Neural cell (in vitro differentiated cells): ENCODE results near the gene LSMEM2. TPM values are rescaled to one million over a fixed set of nuclear protein-coding genes. Genes with fewer than 3 reads are reported as not detected.

Experiments
- H2AFZ ChIP-seq: fragments of 200-600, 300-800 bp; sonication (generic), shearing (Covaris generic); 2 replicates; pipeline ENCODE4 v1.6.0; 2014; ENCODE audit warnings: low read depth, mild to moderate bottlenecking, antibody characterized with exemption, low read length, moderate library complexity
- H3F3A ChIP-seq: fragments of 200-600 bp; shearing (Covaris generic); 2 replicates; pipeline ENCODE4 v1.6.1; 2016; ENCODE audit warnings: mild to moderate bottlenecking, moderate library complexity, mixed read lengths, antibody characterized with exemption, low read length; ENCODE audit not compliant: insufficient read depth, poor library complexity, severe bottlenecking
- H3K27ac ChIP-seq: fragments of 200-600, 300-800 bp; sonication (generic), shearing (Covaris generic); 2 replicates; pipeline ENCODE4 v1.5.1; 2014; ENCODE audit warnings: mild to moderate bottlenecking, low read length, moderate library complexity
- H3K27me3 ChIP-seq: fragments of 300-800, 200-600 bp; sonication (generic), shearing (Covaris generic); 2 replicates; pipeline ENCODE4 v1.6.0; 2014; ENCODE audit warnings: mild to moderate bottlenecking, low read depth, low read length, moderate library complexity; ENCODE audit not compliant: insufficient read depth
- H3K36me3 ChIP-seq: fragments of 300-800, 200-600 bp; sonication (generic), shearing (Covaris generic); 2 replicates; pipeline ENCODE4 v1.5.1; 2014; ENCODE audit warnings: mild to moderate bottlenecking, antibody characterized with exemption, low read length, moderate library complexity; ENCODE audit not compliant: insufficient read depth
- H3K4me2 ChIP-seq: fragments of 300-800, 200-600 bp; sonication (generic), shearing (Covaris generic); 2 replicates; pipeline ENCODE4 v1.6.0; 2014; ENCODE audit warnings: mild to moderate bottlenecking, low read length
- H3K4me3 ChIP-seq: fragments of 300-800, 200-600 bp; sonication (generic), shearing (Covaris generic); 2 replicates; pipeline ENCODE4 v1.5.1; 2014; ENCODE audit warnings: mild to moderate bottlenecking, low read length, moderate library complexity
- H3K79me2 ChIP-seq: fragments of 200-600 bp; shearing (Covaris generic); replicated peaks from 2 replicates; pipeline ENCODE4 v1.6.0; 2014; ENCODE audit warnings: mild to moderate bottlenecking, low read length, moderate library complexity; ENCODE audit not compliant: insufficient read depth
- H3K9ac ChIP-seq: fragments of 300-800, 200-600 bp; sonication (generic), shearing (Covaris generic); 2 replicates; pipeline ENCODE4 v1.6.1; 2016; ENCODE audit warnings: mild to moderate bottlenecking, low read length, mixed read lengths
- H3K9me2 ChIP-seq: fragments of 200-600 bp; shearing (Covaris generic); 2 replicates; pipeline ENCODE4 v1.6.1; 2016; ENCODE audit warnings: mild to moderate bottlenecking, low read length, mixed read lengths; ENCODE audit not compliant: insufficient read depth
- H3K9me3 ChIP-seq: fragments of 200-600, 300-800 bp; sonication (generic), shearing (Covaris generic); 2 replicates; pipeline ENCODE4 v1.6.1; 2016; ENCODE audit warnings: mild to moderate bottlenecking, mixed run types, low read length, moderate library complexity, mixed read lengths
- H4K20me1 ChIP-seq: fragments of 200-600 bp; shearing (Covaris generic); 2 replicates; pipeline ENCODE4 v1.6.1; 2016; ENCODE audit warnings: mild to moderate bottlenecking, mixed run types; ENCODE audit not compliant: insufficient read depth
- CTCF ChIP-seq: fragments of 450-650 bp; IDR thresholded peaks from 2 replicates; pipeline ENCODE4 v1.5.1; 2014; ENCODE audit warnings: antibody characterized with exemption, mild to moderate bottlenecking, moderate library complexity; ENCODE audit not compliant: poor library complexity, severe bottlenecking
- EP300 ChIP-seq: fragments of 450-650 bp; conservative IDR thresholded peaks from 2 replicates; pipeline ENCODE4 v1.6.1; 2014; ENCODE audit warnings: antibody characterized with exemption, mild to moderate bottlenecking, moderate library complexity; ENCODE audit not compliant: poor library complexity, severe bottlenecking
- EZH2 ChIP-seq: fragments of 200-600, 300-800 bp; shearing (Covaris generic), sonication (generic); IDR thresholded peaks from 2 replicates; pipeline ENCODE4 v1.6.1; 2014; ENCODE audit warnings: antibody characterized with exemption, low read length, borderline replicate concordance, mild to moderate bottlenecking; ENCODE audit not compliant: insufficient read depth, poor library complexity, severe bottlenecking
- MXI1 ChIP-seq: fragments of 450-650 bp; conservative IDR thresholded peaks from 2 replicates; pipeline ENCODE4 v1.6.1; 2014; ENCODE audit warnings: antibody characterized with exemption, mild to moderate bottlenecking; ENCODE audit not compliant: poor library complexity, severe bottlenecking
- POLR2AphosphoS5 ChIP-seq: IDR thresholded peaks from 2 replicates; pipeline ENCODE4 v1.6.1; 2012
- RAD21 ChIP-seq: fragments of 450-650 bp; conservative IDR thresholded peaks from 2 replicates; pipeline ENCODE4 v1.6.1; 2014; ENCODE audit warnings: antibody characterized with exemption, mild to moderate bottlenecking, moderate library complexity
- SMC3 ChIP-seq: fragments of 450-650 bp; conservative IDR thresholded peaks from 2 replicates; pipeline ENCODE4 v1.6.1; 2014; ENCODE audit warnings: antibody characterized with exemption, mild to moderate bottlenecking, moderate library complexity; ENCODE audit not compliant: poor library complexity
- TAF1 ChIP-seq: IDR thresholded peaks from 2 replicates; pipeline ENCODE4 v1.6.1; 2012; ENCODE audit warnings: low read depth
- polyA minus RNA-seq: library from RNA; depleted of rRNA, polyadenylated mRNA; stranded (reverse); fragments of >200 nt; gene quantifications from 2 replicates; pipeline ENCODE4 v1.2.3, GENCODE V29; 2014
- polyA plus RNA-seq: library from polyadenylated mRNA; depleted of rRNA; stranded (reverse); fragments of >200 nt; gene quantifications from 2 replicates; pipeline ENCODE4 v1.2.3, GENCODE V29; 2014
- TF ChIP-seq, protein P1 (sequence below): IDR thresholded peaks from 2 replicates; pipeline ENCODE4 v1.6.1; 2012; ENCODE audit warnings: borderline replicate concordance

The LSMEM2 gene
- polyA plus RNA-seq (not detected in 2 replicates), polyA minus RNA-seq (not detected in 2 replicates)

- Histone ChIP-seq H3F3A (no peaks in the 10 kb centered on the region), H3K9ac (no peak within 1 kb of the TSS), H3K9me2 (no peaks in the 10 kb centered on the region), H3K4me3 (no peak within 1 kb of the TSS), H2AFZ (no peak within 1 kb of the TSS), H3K4me2 (no peak within 1 kb of the TSS), H3K9me3 (no peaks in the 10 kb centered on the region), H3K36me3 (no peaks in the 10 kb centered on the region), H4K20me1 (no peaks in the 10 kb centered on the region), H3K27me3 (peaks cover 23% of the 10 kb centered on the region), H3K27ac (no peak within 1 kb of the TSS), H3K79me2 (no peaks in the 10 kb centered on the region)
- TF ChIP-seq EZH2, result no peak
- no peak for TF ChIP-seq EP300
- no peak for TF ChIP-seq RAD21
- TF ChIP-seq SMC3, result no peak
- TF ChIP-seq TAF1, result no peak
- TF ChIP-seq, protein P1, sequence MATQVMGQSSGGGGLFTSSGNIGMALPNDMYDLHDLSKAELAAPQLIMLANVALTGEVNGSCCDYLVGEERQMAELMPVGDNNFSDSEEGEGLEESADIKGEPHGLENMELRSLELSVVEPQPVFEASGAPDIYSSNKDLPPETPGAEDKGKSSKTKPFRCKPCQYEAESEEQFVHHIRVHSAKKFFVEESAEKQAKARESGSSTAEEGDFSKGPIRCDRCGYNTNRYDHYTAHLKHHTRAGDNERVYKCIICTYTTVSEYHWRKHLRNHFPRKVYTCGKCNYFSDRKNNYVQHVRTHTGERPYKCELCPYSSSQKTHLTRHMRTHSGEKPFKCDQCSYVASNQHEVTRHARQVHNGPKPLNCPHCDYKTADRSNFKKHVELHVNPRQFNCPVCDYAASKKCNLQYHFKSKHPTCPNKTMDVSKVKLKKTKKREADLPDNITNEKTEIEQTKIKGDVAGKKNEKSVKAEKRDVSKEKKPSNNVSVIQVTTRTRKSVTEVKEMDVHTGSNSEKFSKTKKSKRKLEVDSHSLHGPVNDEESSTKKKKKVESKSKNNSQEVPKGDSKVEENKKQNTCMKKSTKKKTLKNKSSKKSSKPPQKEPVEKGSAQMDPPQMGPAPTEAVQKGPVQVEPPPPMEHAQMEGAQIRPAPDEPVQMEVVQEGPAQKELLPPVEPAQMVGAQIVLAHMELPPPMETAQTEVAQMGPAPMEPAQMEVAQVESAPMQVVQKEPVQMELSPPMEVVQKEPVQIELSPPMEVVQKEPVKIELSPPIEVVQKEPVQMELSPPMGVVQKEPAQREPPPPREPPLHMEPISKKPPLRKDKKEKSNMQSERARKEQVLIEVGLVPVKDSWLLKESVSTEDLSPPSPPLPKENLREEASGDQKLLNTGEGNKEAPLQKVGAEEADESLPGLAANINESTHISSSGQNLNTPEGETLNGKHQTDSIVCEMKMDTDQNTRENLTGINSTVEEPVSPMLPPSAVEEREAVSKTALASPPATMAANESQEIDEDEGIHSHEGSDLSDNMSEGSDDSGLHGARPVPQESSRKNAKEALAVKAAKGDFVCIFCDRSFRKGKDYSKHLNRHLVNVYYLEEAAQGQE, result no peak
- no peak for TF ChIP-seq CTCF
- TF ChIP-seq POLR2AphosphoS5, result no peak
- no peak for TF ChIP-seq MXI1
These were observed at the start of gene LSMEM2 for GRCh38 chr3:50278880-50279224. Gene LSMEM2, plus strand, starts transcription at chr3:50279087. Its CDS starts 27 bp downstream, at chr3:50279114.

- Histone ChIP-seq H3F3A (no peaks in the 10 kb centered on the region), H2AFZ (no peak overlapping the region), H3K4me3 (no peak overlapping the region), H3K27me3 (no peaks in the 10 kb centered on the region), H3K4me2 (no peak overlapping the region), H3K36me3 (no peaks in the 10 kb centered on the region), H4K20me1 (no peaks in the 10 kb centered on the region), H3K79me2 (no peaks in the 10 kb centered on the region), H3K9me2 (no peaks in the 10 kb centered on the region), H3K27ac (no peak overlapping the region), H3K9ac (no peak overlapping the region), H3K9me3 (no peaks in the 10 kb centered on the region)
- TF ChIP-seq RAD21 (no peak), SMC3 (no peak), MXI1 (no peak), CTCF (no peak), EZH2 (no peak)
These were observed 49.4 kb upstream of the LSMEM2 start for GRCh38 chr3:50229490-50229889.
